SK-N-MC (cell line): ENCODE measurements around the gene CCDC68.
A peak's percentile ranks its signal among the peaks of the same experiment; 100 is the strongest.
"Not testable (repeated sequence)": the region's sequence is repeated elsewhere in the genome, so short reads cannot be mapped to it uniquely, and the experiment has no call there.

Experiments
- DNase-seq: peaks from one replicate; pipeline ENCODE4 v3.0.0-alpha.2; 2011; ENCODE audit warnings: low read depth, low spot score
- H3K27ac ChIP-seq: fragments of 200-600 bp; sonication (generic); 2 replicates; pipeline ENCODE4 v1.5.1; 2016; ENCODE audit warnings: mixed run types
- H3K36me3 ChIP-seq: fragments of 200-600 bp; sonication (generic); 2 replicates; pipeline ENCODE4 v1.6.1; 2017; ENCODE audit warnings: antibody characterized with exemption, low read length, mixed read lengths; ENCODE audit not compliant: insufficient read depth
- H3K4me3 ChIP-seq: fragments of 200-600 bp; sonication (generic); 2 replicates; pipeline ENCODE4 v1.5.1; 2016
- H3K9ac ChIP-seq: fragments of 200-600 bp; sonication (generic); 2 replicates; pipeline ENCODE4 v1.8.0; 2017; ENCODE audit warnings: mixed run types, mixed read lengths; ENCODE audit not compliant: insufficient read length
- H3K9me3 ChIP-seq: fragments of 200-600 bp; sonication (generic); 2 replicates; pipeline ENCODE4 v1.6.1; 2017; ENCODE audit warnings: low read depth, mild to moderate bottlenecking, antibody characterized with exemption, low read length, moderate library complexity, mixed read lengths
- EZH2 ChIP-seq: fragments of 200-600 bp; sonication (generic); IDR thresholded peaks from one replicate; pipeline ENCODE4 v1.6.1; 2017; ENCODE audit warnings: antibody characterized with exemption
- FOXP2 ChIP-seq: optimal IDR thresholded peaks from 2 replicates; pipeline ENCODE3; 2011; ENCODE audit warnings: mild to moderate bottlenecking, moderate library complexity; ENCODE audit not compliant: insufficient read depth; ENCODE audit errors: extremely low read length, control extremely low read depth
- POLR2AphosphoS5 ChIP-seq: IDR thresholded peaks from 2 replicates; pipeline ENCODE4 v1.6.1; 2012; ENCODE audit warnings: mild to moderate bottlenecking, low read depth, low read length, borderline replicate concordance

The CCDC68 gene

DNA sequence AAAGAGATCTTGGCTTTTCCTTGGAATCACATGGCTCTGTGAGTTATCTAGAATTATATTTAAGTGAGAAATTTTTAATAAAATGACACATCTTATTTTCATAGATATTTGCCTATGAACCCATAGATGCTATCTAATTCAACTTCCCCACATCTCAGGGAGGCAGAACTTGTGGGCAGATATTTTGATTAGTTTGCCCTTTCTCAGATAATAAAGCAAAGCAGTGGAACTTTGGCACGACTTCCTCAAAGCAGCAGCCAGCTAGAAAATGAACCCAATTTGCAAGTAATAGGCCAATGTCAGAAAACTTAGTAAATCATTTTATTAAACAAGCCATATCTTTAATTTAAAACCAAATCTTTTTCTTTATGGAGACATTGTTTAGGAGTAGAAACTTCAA, 98.3 kb downstream of the CCDC68 start:
- no peak overlapping the region for H3K27ac ChIP-seq
- H3K9ac ChIP-seq, result no peak overlapping the region
- H3K4me3 ChIP-seq, result no peak overlapping the region
- no peaks in the 10 kb centered on the region for H3K9me3 ChIP-seq
- TF ChIP-seq FOXP2 (no peak), EZH2 (no peak), POLR2AphosphoS5 (no peak)
- no peak for DNase-seq
- H3K36me3 ChIP-seq, result no peaks in the 10 kb centered on the region

- H3K9me3 ChIP-seq, result no peaks in the 10 kb centered on the region
Measured at GRCh38 chr18:54859667-54860421, 99.4 kb downstream of the CCDC68 start.

GRCh38 chr18:54857499-54857898, 101.8 kb downstream of the CCDC68 start:
- Histone ChIP-seq H3K36me3 (no peaks in the 10 kb centered on the region), H3K9ac (no peak overlapping the region), H3K4me3 (no peak overlapping the region), H3K9me3 (no peaks in the 10 kb centered on the region), H3K27ac (no peak overlapping the region)
- DNase-seq, result no peak
- no peak for TF ChIP-seq FOXP2
- TF ChIP-seq POLR2AphosphoS5, result no peak
- TF ChIP-seq EZH2, result no peak

More at GRCh38 chr18:54859667-54860421, 99.4 kb downstream of the CCDC68 start:
- TF ChIP-seq FOXP2, result no peak
- TF ChIP-seq POLR2AphosphoS5, result no peak
- no peak for TF ChIP-seq EZH2
- Histone ChIP-seq H3K9ac (no peak overlapping the region), H3K27ac (no peak overlapping the region), H3K36me3 (no peaks in the 10 kb centered on the region), H3K4me3 (no peak overlapping the region)
- no peak for DNase-seq

DNA sequence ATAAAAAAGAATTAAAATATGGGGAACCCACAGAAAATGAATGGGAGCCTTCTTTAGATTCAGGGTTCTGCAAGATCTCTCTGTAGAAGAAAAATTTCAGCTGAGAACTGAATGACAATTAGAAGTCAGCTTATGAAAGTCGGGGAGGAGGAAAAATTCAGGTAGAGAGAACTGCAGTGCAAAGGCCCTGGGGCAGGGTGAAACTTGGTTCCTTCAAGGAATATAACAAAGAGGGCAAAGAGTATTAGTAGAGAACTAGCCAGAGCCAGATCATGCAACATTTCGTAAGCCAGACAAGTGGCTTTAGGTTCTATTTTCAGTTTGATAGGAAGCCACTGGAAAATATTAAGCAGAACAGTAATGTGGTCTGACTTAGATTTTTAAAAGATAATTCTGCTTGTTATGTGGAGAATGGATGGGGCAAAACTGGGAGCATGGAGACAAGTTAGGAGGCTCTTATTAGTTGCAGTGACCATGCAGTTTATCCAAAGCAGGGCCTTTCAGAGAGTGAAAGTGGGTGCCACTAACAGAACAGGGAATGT, 103.1 kb downstream of the CCDC68 start:
- H3K9ac ChIP-seq, result no peak overlapping the region
- no peak for TF ChIP-seq FOXP2
- TF ChIP-seq EZH2, result no peak
- no peak for TF ChIP-seq POLR2AphosphoS5
- DNase-seq, result no peak
- H3K9me3 ChIP-seq, result no peaks in the 10 kb centered on the region
- H3K4me3 ChIP-seq, result no peak overlapping the region
- no peak overlapping the region for H3K27ac ChIP-seq
- H3K36me3 ChIP-seq, result no peaks in the 10 kb centered on the region

GRCh38 chr18:54855050-54855449, 104.2 kb downstream of the CCDC68 start:
- H3K9ac ChIP-seq, H3K4me3 ChIP-seq, H3K36me3 ChIP-seq, H3K27ac ChIP-seq, H3K9me3 ChIP-seq, DNase-seq: not testable (repeated sequence)

DNA sequence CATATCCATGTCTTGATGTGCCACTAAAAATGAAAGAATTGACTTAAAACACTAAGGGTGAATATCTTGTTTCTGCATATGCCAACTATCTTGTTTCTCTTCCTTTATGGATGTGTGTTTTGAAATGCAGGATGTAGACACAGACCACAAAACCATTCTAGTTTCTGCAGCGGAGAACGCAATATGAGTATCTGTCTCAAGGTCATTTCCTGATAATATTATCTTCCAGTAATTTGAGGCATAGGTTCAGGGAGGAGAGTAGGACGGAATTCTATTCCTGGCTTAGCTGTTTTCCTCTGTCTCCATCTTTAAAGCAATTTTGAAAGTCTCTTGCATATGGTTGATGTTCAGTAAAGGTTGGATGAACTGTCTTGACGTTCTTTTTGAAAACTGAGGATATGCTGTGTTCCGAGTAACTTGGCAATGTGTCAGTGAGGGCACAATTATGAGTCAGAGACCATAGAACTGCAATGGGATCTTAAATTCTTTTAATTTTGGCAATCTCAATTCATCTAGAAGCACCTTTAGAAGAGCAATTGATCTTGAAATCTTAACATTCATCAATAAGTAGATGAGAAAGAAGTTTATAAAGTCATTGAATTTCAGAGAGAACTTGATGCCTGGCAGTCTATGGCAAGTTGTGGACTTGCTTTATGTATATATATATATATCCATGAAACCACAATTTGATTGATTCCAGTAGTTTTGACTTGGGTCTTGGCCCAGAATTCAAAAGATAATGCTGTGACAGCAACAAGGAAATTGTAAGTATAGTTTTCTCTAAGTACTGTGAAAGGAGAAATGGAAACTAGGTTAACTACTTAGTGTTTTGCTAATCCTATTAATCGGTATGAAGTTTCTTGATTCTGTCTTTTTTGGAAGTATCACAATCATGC, 106.2 kb downstream of the CCDC68 start:
- TF ChIP-seq FOXP2 (no peak), EZH2 (no peak), POLR2AphosphoS5 (no peak)
- no peak overlapping the region for H3K4me3 ChIP-seq
- no peak overlapping the region for H3K27ac ChIP-seq
- peak; percentile 10 for DNase-seq
- no peaks in the 10 kb centered on the region for H3K9me3 ChIP-seq
- H3K36me3 ChIP-seq, result no peaks in the 10 kb centered on the region
- H3K9ac ChIP-seq, result no peak overlapping the region
